Activated CD4-positive, alpha-beta memory T cell treated with anti-CD3 and anti-CD28 coated beads, Interleukin-2, amount 10 ng/mL, durations not matched to agents 7 days and 5 days (primary cell): Measurements from ENCODE around the gene PRDM12. TPM values are rescaled to one million over a fixed set of nuclear protein-coding genes. Genes with fewer than 3 reads are reported as not detected.

Experiments used
- CTCF ChIA-PET: fragments of 350-600 bp; sonication (Branson Sonifier 250); formaldehyde crosslinking; loops from one replicate; lab custom pipeline; 2021; ENCODE audit warnings: antibody characterized with exemption, inconsistent platforms; lab: Charles Lee
- POLR2A ChIA-PET: fragments of 350-600 bp; sonication (Branson Sonifier 250); formaldehyde crosslinking; loops from one replicate; lab custom pipeline; 2021; ENCODE audit warnings: antibody characterized with exemption; lab: Charles Lee
- DNase-seq: peaks from one replicate; pipeline ENCODE4 v3.0.0-alpha.2; 2020
- H3K27ac Mint-ChIP-seq: one replicate; pipeline ENCODE4 v1.8.0; 2021; ENCODE audit warnings: mild to moderate bottlenecking, mixed read lengths
- H3K27me3 Mint-ChIP-seq: one replicate; pipeline ENCODE4 v1.8.0; 2021; ENCODE audit warnings: mixed read lengths
- H3K36me3 Mint-ChIP-seq: one replicate; pipeline ENCODE4 v1.8.0; 2021; ENCODE audit warnings: low read depth, mixed read lengths
- H3K4me1 Mint-ChIP-seq: one replicate; pipeline ENCODE4 v1.8.0; 2021; ENCODE audit warnings: mixed read lengths
- H3K4me3 Mint-ChIP-seq: one replicate; pipeline ENCODE4 v1.8.0; 2021; ENCODE audit warnings: mild to moderate bottlenecking, mixed read lengths
- H3K9me3 Mint-ChIP-seq: one replicate; pipeline ENCODE4 v1.8.0; 2021; ENCODE audit warnings: mixed read lengths
- total RNA-seq, 2 experiments: library from RNA; stranded (reverse); gene quantifications; one replicate each; pipeline ENCODE4 v1.2.3, GENCODE V29; 2021

PRDM12 gene
- total RNA-seq, 2 experiments from 2014 or later: not detected

DNA sequence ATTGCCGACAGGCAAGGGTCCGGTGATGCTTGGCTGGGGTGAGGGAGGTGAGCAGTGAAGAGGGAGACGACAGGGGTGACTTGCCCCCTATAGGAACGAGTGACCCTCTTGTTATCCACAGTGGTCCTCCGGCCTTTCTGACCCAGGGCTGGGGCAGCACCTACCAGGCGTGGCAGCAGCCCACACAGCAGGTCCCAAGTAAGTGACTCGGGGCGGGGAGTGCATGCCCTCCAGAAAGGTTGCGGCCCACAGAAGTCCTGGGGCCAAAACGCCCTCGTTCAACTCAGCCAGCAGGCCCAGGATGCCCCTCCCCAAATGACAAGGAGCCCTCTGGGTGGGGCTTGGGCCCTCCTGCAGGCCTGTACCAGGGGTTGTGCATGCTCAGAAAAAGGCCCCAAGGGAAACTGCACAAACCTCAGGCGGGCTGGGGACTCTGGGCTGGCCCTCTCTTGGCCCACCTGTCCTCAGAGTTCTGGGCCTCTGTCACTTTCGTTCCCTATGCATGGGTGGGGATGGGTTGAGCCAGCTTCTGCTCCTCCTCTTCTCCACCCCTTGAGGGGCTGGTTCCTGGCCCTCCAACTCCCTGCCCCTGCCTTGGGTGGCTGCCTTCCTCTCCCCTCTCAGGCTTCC lies 32.2 kb upstream of the PRDM12 start:
- no peak overlapping the region for H3K27ac Mint-ChIP-seq
- H3K9me3 Mint-ChIP-seq: no peaks in the 10 kb centered on the region
- H3K4me3 Mint-ChIP-seq: no peak overlapping the region
- H3K4me1 Mint-ChIP-seq: no peaks in the 10 kb centered on the region
- no peaks in the 10 kb centered on the region for H3K27me3 Mint-ChIP-seq
- POLR2A ChIA-PET: no interaction called here
- CTCF ChIA-PET: no interaction called here
- H3K36me3 Mint-ChIP-seq: peaks cover 15% of the 10 kb centered on the region
- DNase-seq: no peak

DNA sequence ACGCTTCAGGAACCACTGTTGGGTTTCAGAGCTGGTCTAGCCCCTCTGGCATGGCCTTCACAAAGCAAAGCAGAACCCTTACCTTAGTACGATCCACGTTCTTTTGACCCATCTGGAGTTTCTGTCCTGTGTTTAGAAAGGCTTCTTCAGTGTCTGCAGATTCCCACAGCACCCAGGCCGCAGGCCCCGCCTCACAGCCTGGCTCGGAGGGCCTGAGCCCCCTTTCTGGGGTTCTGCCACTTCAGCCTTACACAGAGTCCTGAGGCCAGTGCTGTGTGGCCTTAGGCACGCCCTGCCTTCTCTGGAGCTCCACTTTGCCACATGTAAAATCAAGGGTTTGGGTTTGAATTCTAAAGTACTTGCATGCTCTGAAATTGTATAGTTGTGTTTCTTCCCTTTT lies 31.6 kb upstream of the PRDM12 start:
- Mint-ChIP-seq H3K27me3 (no peaks in the 10 kb centered on the region), H3K27ac (no peak overlapping the region), H3K36me3 (peaks cover 12% of the 10 kb centered on the region), H3K4me3 (no peak overlapping the region), H3K9me3 (no peaks in the 10 kb centered on the region), H3K4me1 (no peaks in the 10 kb centered on the region)
- CTCF ChIA-PET: no interaction called here
- DNase-seq: no peak
- POLR2A ChIA-PET: no interaction called here

DNA sequence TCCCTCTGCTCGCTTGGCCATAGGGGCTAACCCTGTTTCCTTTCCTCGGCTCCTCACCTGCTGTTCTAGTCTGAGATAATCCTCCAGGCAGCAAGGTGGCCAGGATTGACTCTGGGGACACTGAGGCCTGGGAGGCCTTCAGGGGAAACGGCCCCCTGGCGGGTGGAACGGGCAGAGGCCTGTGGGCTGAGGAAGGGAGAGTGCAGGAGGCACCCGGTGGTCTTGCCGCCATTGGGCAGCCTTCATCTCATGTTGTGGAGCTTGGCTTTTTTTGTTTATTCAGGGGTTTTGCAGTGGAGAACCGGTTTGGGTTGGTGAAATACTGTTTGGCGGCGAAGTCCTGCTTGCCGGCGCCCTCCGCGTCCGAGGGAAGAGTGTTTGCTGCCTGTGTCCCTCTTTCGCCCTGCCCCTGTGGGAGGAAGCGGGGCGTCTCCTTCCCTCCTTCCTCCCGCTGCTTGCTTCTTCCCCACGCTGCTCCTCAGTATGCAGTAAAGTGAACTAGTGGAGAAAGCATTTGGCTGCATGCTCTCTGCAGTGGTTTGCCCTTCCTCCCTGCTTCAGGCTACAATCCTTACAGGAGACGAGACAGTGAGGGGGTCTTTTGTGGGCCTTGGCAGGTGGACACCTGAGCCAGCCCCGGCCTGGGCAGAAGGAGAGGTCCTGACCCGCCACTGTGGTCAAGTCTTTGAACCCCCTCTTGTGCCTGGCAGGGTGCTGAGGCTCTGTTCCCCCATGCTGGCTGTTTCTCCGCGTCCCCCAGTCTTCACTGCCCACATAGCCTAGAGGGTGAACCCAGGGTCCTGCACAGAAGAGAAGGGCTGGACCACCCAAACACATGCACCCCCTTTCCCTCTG lies 30.8 kb upstream of the PRDM12 start:
- CTCF ChIA-PET: no interaction called here
- H3K9me3 Mint-ChIP-seq: no peaks in the 10 kb centered on the region

GRCh38 chr9:130634191-130634768 lies 30.1 kb upstream of the PRDM12 start:
- CTCF ChIA-PET: no interaction called here
- Mint-ChIP-seq H3K4me3 (no peak overlapping the region), H3K27ac (no peak overlapping the region), H3K27me3 (no peaks in the 10 kb centered on the region), H3K9me3 (no peaks in the 10 kb centered on the region), H3K36me3 (peaks cover 12% of the 10 kb centered on the region), H3K4me1 (no peaks in the 10 kb centered on the region)
- POLR2A ChIA-PET: interaction anchor here (0.6 kb wide), 1 partner anchor 99 kb away, joined by 6 read pairs; no protein-coding TSS in a partner anchor
- DNase-seq: no peak

More for the DNA sequence above, 30.8 kb upstream of the PRDM12 start:
- no peak for DNase-seq
- H3K27me3 Mint-ChIP-seq: no peaks in the 10 kb centered on the region
- peaks cover 12% of the 10 kb centered on the region for H3K36me3 Mint-ChIP-seq
- no peak overlapping the region for H3K27ac Mint-ChIP-seq
- H3K4me1 Mint-ChIP-seq: no peaks in the 10 kb centered on the region
- no peak overlapping the region for H3K4me3 Mint-ChIP-seq
- POLR2A ChIA-PET: interaction anchor here (0.6 kb wide), 1 partner anchor 100 kb away, joined by 6 read pairs; no protein-coding TSS in a partner anchor

GRCh38 chr9:130634801-130635200 lies 29.6 kb upstream of the PRDM12 start:
- Mint-ChIP-seq H3K4me3 (no peak overlapping the region), H3K27ac (no peak overlapping the region), H3K27me3 (no peaks in the 10 kb centered on the region), H3K4me1 (no peaks in the 10 kb centered on the region), H3K36me3 (peaks cover 12% of the 10 kb centered on the region), H3K9me3 (no peaks in the 10 kb centered on the region)
- DNase-seq: no peak
- POLR2A ChIA-PET: no interaction called here
- CTCF ChIA-PET: no interaction called here

GRCh38 chr9:130635306-130635705 lies 29.1 kb upstream of the PRDM12 start:
- Mint-ChIP-seq H3K27me3 (no peaks in the 10 kb centered on the region), H3K36me3 (peaks cover 12% of the 10 kb centered on the region)
- no peak for DNase-seq

GRCh38 chr9:130635721-130636647 lies 28.4 kb upstream of the PRDM12 start:
- H3K36me3 Mint-ChIP-seq: peaks cover 12% of the 10 kb centered on the region
- H3K4me3 Mint-ChIP-seq: no peak overlapping the region
- no peaks in the 10 kb centered on the region for H3K27me3 Mint-ChIP-seq
- no peak overlapping the region for H3K27ac Mint-ChIP-seq
- no peaks in the 10 kb centered on the region for H3K9me3 Mint-ChIP-seq
- DNase-seq: no peak
- ChIA-PET CTCF (no interaction called here), POLR2A (no interaction called here)
- no peaks in the 10 kb centered on the region for H3K4me1 Mint-ChIP-seq

More at GRCh38 chr9:130635306-130635705, 29.1 kb upstream of the PRDM12 start:
- Mint-ChIP-seq H3K4me3 (no peak overlapping the region), H3K27ac (no peak overlapping the region), H3K9me3 (no peaks in the 10 kb centered on the region), H3K4me1 (no peaks in the 10 kb centered on the region)
- ChIA-PET CTCF (no interaction called here), POLR2A (no interaction called here)

DNA sequence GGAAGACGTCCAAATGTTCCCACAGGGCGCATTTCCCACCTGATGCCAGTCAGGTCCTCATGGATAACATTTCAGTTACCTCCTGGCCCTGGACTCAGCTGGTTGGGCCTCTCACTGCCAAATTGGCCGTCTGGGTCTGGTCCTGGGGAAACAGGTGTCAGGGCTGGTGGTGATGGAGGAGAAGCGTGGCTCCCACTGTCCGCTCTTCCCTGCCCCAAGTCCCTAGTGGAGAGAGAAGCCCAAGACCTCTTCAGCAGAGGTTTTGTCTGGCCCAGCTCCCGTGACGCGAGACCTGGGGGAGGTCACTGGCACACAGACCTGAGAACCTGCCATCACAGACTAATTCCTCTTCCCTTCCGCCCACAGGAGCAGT lies 27.8 kb upstream of the PRDM12 start:
- Mint-ChIP-seq H3K36me3 (peaks cover 7% of the 10 kb centered on the region), H3K27ac (no peak overlapping the region), H3K27me3 (no peaks in the 10 kb centered on the region), H3K4me3 (no peak overlapping the region), H3K4me1 (no peaks in the 10 kb centered on the region), H3K9me3 (no peaks in the 10 kb centered on the region)
- CTCF ChIA-PET: no interaction called here
- DNase-seq: no peak
- POLR2A ChIA-PET: no interaction called here

DNA sequence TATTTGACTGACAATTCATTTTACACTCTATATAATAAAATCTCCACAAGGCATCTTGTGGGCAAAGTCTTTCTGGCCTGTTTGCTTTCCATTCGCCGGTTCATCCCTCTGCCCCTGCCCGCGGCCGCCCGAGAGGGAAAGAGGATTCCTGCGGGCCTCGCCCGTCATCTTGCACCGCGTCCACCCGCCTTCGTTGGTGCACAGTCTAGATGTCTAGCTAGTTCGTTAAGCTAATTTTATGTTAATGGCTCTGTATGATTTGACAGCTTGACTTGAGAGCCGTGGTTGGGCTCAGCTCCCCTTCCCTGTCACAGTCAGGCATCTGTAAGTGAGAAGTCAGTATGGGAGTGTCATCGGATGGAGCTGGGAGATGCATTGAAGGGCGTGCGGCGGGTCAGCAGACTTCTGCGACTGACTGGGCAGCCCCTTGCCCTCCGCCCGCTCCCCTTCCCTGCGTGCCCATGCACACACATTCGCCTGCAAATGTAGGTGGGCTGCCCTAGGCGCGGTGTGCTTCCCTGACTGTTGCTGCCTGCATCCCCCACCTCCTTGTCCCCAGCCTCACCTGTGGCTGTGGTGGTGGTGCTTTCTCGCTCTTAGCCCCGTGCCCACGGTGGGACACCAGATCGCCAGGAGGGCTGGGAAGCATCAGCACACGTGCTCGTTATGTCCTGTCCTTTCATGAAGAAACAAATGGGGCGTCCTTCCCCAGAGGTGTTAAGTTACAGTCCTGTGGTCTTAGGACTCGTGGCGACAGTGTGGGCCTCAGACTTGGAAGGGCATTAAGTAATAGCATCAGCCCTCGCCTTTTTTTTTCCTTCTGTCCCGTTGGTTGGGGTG lies 25.9 kb upstream of the PRDM12 start:
- Mint-ChIP-seq H3K4me3 (no peak overlapping the region), H3K9me3 (no peaks in the 10 kb centered on the region), H3K4me1 (no peaks in the 10 kb centered on the region), H3K27ac (no peak overlapping the region), H3K27me3 (no peaks in the 10 kb centered on the region), H3K36me3 (no peaks in the 10 kb centered on the region)
- no peak for DNase-seq
- CTCF ChIA-PET: no interaction called here
- POLR2A ChIA-PET: no interaction called here

GRCh38 chr9:130639124-130639765 lies 25.1 kb upstream of the PRDM12 start:
- POLR2A ChIA-PET: no interaction called here
- CTCF ChIA-PET: no interaction called here
- H3K27me3 Mint-ChIP-seq: no peaks in the 10 kb centered on the region
- H3K4me1 Mint-ChIP-seq: no peaks in the 10 kb centered on the region
- H3K27ac Mint-ChIP-seq: no peak overlapping the region
- H3K9me3 Mint-ChIP-seq: no peaks in the 10 kb centered on the region
- no peaks in the 10 kb centered on the region for H3K36me3 Mint-ChIP-seq
- no peak overlapping the region for H3K4me3 Mint-ChIP-seq
- no peak for DNase-seq

DNA sequence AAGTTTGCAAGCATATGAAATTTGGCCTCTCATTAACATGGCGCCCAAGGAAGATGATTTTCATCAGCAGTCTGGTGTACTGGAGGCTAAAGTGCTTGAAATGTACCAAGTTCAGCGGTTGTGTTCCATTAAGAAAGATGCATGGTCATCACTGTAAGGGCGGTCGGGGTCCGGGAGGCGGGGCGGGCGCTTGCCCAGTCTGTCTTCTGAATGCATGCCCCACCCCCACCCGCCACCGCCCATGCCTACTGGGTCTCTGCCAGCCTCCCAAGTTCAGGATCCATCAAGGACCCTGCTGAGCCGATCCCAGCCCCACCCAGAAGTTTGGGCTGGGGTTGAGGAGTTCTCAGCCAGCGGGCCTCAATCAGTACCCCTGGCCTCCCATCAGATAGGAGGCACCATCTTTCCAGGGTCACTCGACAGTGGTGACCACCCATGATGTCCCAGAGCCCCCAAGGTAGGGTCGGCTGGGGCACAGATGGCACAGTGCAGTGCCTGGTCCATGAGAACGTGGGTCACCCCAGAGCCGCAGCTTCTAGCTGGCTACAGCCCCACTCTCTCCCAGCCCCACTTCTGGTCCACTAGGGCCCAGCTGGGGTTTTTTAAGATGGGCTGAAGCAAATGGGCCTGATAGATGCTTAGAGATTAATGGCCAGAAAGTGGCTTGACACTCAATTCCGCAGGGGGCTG lies 24.4 kb upstream of the PRDM12 start:
- DNase-seq: no peak
- Mint-ChIP-seq H3K9me3 (no peaks in the 10 kb centered on the region), H3K27ac (no peak overlapping the region), H3K4me1 (no peaks in the 10 kb centered on the region), H3K27me3 (no peaks in the 10 kb centered on the region), H3K36me3 (no peaks in the 10 kb centered on the region), H3K4me3 (no peak overlapping the region)
- ChIA-PET CTCF (no interaction called here), POLR2A (no interaction called here)
